ENCODE data around the gene MFSD1.

Gene MFSD1

DNA sequence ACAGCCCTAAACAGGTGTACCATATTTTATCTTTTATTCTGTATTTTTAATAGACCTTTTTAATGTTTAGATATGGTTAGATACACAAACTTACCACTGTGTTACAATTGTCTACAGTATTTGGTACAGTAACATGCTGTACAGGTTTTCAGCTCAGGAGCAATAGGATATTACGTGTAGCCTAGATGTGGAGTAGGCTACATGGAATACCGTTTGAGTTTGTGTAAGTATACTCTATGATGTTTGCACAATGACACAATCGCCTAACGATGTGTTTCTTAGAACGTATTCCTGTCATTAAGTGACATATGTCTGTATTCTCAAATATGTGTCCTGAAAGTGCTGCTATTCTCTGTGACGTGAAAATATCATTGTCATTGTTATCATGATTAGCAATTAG lies 62.6 kb downstream of the MFSD1 start:
- no peaks in the 10 kb centered on the region for H3K4me1 ChIP-seq (ENCODE audit: control insufficient read depth, insufficient read depth, low read length)
- H3K4me3 ChIP-seq (ENCODE audit: low read length) = no peak overlapping the region
- H3K9ac ChIP-seq (ENCODE audit: low read length) = no peak overlapping the region
- H3K27ac ChIP-seq (ENCODE audit: low read depth, low read length) = no peak overlapping the region
- H3K36me3 ChIP-seq (ENCODE audit: control insufficient read depth, insufficient read depth, low read length) = no peaks in the 10 kb centered on the region
- H3K27me3 ChIP-seq (ENCODE audit: control insufficient read depth, insufficient read depth, low read length) = no peaks in the 10 kb centered on the region

DNA sequence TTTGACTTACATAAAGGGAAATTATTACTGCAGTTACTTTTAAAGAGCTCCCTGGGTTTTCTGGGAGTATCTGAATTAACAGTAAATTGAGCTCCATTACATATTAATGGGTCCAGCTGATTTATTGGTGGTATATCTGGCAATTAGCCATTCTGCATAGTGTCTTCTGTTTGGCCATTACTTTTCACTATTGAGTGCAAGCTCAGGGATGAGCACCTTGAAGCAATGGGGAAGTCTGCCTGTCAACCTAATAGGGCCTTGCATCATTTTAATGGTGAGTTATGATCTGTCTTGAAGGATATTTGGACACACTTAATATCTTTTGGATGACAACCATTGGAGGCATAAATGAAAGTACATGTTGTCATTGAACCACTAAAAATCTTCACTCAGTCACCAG lies 73.8 kb downstream of the MFSD1 start:
- no peaks in the 10 kb centered on the region for H3K36me3 ChIP-seq (ENCODE audit: control insufficient read depth, insufficient read depth, low read length)
- H3K4me3 ChIP-seq (ENCODE audit: low read length) = no peak overlapping the region

More for the DNA sequence above, 73.8 kb downstream of the MFSD1 start:
- Histone ChIP-seq H3K4me1 (ENCODE audit: control insufficient read depth, insufficient read depth, low read length) (no peaks in the 10 kb centered on the region), H3K9ac (ENCODE audit: low read length) (no peak overlapping the region), H3K27ac (ENCODE audit: low read depth, low read length) (no peak overlapping the region), H3K27me3 (ENCODE audit: control insufficient read depth, insufficient read depth, low read length) (no peaks in the 10 kb centered on the region)

Data from rectal smooth muscle tissue (tissue), 1 donor.